HepG2 (cell line): ENCODE data around the gene MRPL38. TPM values are rescaled to one million over a fixed set of nuclear protein-coding genes. Genes with fewer than 3 reads are reported as not detected.

ENCODE experiments used
- PAF1 ChIP-seq: IDR thresholded peaks from 2 replicates; pipeline ENCODE4 v1.6.1; 2016; ENCODE audit warnings: missing genetic modification reagents, missing compliant biosample characterization
- SMARCE1 ChIP-seq: fragments of 450-650 bp; IDR thresholded peaks from 2 replicates; pipeline ENCODE4 v1.6.1; 2017; ENCODE audit warnings: borderline replicate concordance
- TCF7 ChIP-seq: sonication (generic); IDR thresholded peaks from 2 replicates; pipeline ENCODE4 v1.6.1; 2016; ENCODE audit warnings: antibody characterized with exemption, low read depth
- ZNF235 ChIP-seq: sonication (generic); formaldehyde crosslinking; IDR thresholded peaks from 2 replicates; pipeline ENCODE4 v1.8.1; 2023; ENCODE audit warnings: mild to moderate bottlenecking, missing genetic modification reagents, borderline replicate concordance
- ZNF720 ChIP-seq: sonication (generic); formaldehyde crosslinking; IDR thresholded peaks from 2 replicates; pipeline ENCODE4 v1.4.0; 2020; ENCODE audit warnings: missing genetic modification reagents
- ZNF772 ChIP-seq: sonication (generic); formaldehyde crosslinking; IDR thresholded peaks from 2 replicates; pipeline ENCODE4 v1.5.0; 2020; ENCODE audit warnings: mild to moderate bottlenecking, missing genetic modification reagents
- ZNF850 ChIP-seq: sonication (generic); formaldehyde crosslinking; conservative IDR thresholded peaks from 2 replicates; pipeline ENCODE4 v1.9.0; 2021; ENCODE audit warnings: mild to moderate bottlenecking, missing genetic modification reagents
- polyA plus RNA-seq, 8 experiments: library from polyadenylated mRNA; depleted of rRNA in 3 of 8; stranded (reverse) in 7 of 8; unstranded in 1 of 8; fragments of >200 nt; fragmentation: Illumina TruSeq in 4 of 8; extraction: Trizol in 4 of 8; gene quantifications; 2 replicates each; pipeline versions ENCODE4 v1.2.1 to v1.2.3, GENCODE V29; 2011 to 2016; ENCODE audit warnings: low read depth in 4 of 8, missing spikeins in 1 of 8, mixed read lengths in 1 of 8; ENCODE audit not compliant: insufficient read depth in 1 of 8
- total RNA-seq, 5 experiments: library from RNA; depleted of rRNA; stranded (reverse); fragments of >200 nt; fragmentation: Illumina TruSeq; extraction: Trizol; gene quantifications; 2 replicates each; pipeline ENCODE4 v1.2.3, GENCODE V29; 2016; ENCODE audit warnings: low read depth in 1 of 5
- TF ChIP-seq, protein P1 (sequence below), 2 experiments: fragments of 450-650 bp in 1 of 2; sonication (generic) in 1 of 2; formaldehyde crosslinking in 1 of 2; IDR thresholded peaks; 2 replicates each; pipeline versions ENCODE4 v1.6.1 to v1.8.0; 2016 to 2022; ENCODE audit warnings: antibody characterized with exemption in 1 of 2, mild to moderate bottlenecking in 1 of 2, missing genetic modification reagents in 1 of 2
- TF ChIP-seq, protein P2 (sequence below): sonication (generic); formaldehyde crosslinking; IDR thresholded peaks from 2 replicates; pipeline ENCODE4 v1.4.0; 2020; ENCODE audit warnings: missing genetic modification reagents
- TF ChIP-seq, protein P3 (sequence below): IDR thresholded peaks from 2 replicates; pipeline ENCODE4 v1.6.1; 2016
- TF ChIP-seq, protein P4 (sequence below): sonication (generic); formaldehyde crosslinking; IDR thresholded peaks from 2 replicates; pipeline ENCODE4 v1.4.0; 2020; ENCODE audit warnings: missing genetic modification reagents

MRPL38 gene
- total and polyA plus RNA-seq, 2 of the 13 experiments (the other 11 are each of a cell fraction or from before 2014, with no cell fraction given), result 83.7 to 125 TPM

DNA sequence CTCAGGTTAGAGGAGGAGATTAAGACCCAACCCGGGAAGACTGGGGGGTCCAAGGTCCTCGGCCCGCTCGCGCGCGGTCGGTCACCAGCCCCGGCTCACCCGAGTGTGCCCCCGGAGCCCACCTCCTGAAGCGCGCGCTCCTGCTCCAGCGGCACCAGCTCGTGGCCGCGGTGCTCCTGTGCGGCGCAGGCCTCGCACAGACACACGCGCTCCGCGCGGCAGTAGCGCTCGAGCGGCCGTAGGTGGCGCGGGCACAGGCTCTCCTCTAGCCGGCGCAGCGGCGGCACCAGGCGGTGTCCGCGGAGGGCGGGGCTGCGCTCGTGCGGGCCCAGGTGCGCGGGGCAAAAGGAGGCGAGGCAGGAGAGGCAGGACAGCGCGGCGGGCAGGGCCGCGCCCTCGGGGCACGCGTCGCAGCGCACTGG is 26.9 kb downstream of the MRPL38 start (continued):
- TF ChIP-seq, protein P1, sequence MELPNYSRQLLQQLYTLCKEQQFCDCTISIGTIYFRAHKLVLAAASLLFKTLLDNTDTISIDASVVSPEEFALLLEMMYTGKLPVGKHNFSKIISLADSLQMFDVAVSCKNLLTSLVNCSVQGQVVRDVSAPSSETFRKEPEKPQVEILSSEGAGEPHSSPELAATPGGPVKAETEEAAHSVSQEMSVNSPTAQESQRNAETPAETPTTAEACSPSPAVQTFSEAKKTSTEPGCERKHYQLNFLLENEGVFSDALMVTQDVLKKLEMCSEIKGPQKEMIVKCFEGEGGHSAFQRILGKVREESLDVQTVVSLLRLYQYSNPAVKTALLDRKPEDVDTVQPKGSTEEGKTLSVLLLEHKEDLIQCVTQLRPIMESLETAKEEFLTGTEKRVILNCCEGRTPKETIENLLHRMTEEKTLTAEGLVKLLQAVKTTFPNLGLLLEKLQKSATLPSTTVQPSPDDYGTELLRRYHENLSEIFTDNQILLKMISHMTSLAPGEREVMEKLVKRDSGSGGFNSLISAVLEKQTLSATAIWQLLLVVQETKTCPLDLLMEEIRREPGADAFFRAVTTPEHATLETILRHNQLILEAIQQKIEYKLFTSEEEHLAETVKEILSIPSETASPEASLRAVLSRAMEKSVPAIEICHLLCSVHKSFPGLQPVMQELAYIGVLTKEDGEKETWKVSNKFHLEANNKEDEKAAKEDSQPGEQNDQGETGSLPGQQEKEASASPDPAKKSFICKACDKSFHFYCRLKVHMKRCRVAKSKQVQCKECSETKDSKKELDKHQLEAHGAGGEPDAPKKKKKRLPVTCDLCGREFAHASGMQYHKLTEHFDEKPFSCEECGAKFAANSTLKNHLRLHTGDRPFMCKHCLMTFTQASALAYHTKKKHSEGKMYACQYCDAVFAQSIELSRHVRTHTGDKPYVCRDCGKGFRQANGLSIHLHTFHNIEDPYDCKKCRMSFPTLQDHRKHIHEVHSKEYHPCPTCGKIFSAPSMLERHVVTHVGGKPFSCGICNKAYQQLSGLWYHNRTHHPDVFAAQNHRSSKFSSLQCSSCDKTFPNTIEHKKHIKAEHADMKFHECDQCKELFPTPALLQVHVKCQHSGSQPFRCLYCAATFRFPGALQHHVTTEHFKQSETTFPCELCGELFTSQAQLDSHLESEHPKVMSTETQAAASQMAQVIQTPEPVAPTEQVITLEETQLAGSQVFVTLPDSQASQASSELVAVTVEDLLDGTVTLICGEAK (IDR thresholded peaks at IDR 0.05), result no peak
- TF ChIP-seq, protein P1 (CRISPR knock-in tag; IDR thresholded peaks at IDR 0.05), result no peak; the same call in 1 of the 2 replicates
- TF ChIP-seq ZNF720 (CRISPR knock-in tag) (no peak), ZNF772 (CRISPR knock-in tag) (no peak), ZNF850 (CRISPR knock-in tag) (no peak), PAF1 (0 out of 2 replicates have a peak, but pooled peaks have one; percentile 27), SMARCE1 (no peak), ZNF235 (CRISPR knock-in tag) (peak; percentile 69; the same call in 1 of the 2 replicates), TCF7 (no peak)
- TF ChIP-seq, protein P2, sequence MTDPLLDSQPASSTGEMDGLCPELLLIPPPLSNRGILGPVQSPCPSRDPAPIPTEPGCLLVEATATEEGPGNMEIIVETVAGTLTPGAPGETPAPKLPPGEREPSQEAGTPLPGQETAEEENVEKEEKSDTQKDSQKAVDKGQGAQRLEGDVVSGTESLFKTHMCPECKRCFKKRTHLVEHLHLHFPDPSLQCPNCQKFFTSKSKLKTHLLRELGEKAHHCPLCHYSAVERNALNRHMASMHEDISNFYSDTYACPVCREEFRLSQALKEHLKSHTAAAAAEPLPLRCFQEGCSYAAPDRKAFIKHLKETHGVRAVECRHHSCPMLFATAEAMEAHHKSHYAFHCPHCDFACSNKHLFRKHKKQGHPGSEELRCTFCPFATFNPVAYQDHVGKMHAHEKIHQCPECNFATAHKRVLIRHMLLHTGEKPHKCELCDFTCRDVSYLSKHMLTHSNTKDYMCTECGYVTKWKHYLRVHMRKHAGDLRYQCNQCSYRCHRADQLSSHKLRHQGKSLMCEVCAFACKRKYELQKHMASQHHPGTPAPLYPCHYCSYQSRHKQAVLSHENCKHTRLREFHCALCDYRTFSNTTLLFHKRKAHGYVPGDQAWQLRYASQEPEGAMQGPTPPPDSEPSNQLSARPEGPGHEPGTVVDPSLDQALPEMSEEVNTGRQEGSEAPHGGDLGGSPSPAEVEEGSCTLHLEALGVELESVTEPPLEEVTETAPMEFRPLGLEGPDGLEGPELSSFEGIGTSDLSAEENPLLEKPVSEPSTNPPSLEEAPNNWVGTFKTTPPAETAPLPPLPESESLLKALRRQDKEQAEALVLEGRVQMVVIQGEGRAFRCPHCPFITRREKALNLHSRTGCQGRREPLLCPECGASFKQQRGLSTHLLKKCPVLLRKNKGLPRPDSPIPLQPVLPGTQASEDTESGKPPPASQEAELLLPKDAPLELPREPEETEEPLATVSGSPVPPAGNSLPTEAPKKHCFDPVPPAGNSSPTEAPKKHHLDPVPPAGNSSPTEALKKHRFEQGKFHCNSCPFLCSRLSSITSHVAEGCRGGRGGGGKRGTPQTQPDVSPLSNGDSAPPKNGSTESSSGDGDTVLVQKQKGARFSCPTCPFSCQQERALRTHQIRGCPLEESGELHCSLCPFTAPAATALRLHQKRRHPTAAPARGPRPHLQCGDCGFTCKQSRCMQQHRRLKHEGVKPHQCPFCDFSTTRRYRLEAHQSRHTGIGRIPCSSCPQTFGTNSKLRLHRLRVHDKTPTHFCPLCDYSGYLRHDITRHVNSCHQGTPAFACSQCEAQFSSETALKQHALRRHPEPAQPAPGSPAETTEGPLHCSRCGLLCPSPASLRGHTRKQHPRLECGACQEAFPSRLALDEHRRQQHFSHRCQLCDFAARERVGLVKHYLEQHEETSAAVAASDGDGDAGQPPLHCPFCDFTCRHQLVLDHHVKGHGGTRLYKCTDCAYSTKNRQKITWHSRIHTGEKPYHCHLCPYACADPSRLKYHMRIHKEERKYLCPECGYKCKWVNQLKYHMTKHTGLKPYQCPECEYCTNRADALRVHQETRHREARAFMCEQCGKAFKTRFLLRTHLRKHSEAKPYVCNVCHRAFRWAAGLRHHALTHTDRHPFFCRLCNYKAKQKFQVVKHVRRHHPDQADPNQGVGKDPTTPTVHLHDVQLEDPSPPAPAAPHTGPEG (CRISPR knock-in tag), result peak; percentile 52; the same call in 1 of the 2 replicates
- TF ChIP-seq, protein P3, sequence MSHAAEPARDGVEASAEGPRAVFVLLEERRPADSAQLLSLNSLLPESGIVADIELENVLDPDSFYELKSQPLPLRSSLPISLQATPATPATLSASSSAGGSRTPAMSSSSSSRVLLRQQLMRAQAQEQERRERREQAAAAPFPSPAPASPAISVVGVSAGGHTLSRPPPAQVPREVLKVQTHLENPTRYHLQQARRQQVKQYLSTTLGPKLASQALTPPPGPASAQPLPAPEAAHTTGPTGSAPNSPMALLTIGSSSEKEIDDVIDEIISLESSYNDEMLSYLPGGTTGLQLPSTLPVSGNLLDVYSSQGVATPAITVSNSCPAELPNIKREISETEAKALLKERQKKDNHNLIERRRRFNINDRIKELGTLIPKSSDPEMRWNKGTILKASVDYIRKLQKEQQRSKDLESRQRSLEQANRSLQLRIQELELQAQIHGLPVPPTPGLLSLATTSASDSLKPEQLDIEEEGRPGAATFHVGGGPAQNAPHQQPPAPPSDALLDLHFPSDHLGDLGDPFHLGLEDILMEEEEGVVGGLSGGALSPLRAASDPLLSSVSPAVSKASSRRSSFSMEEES (CRISPR knock-in tag), result no peak
- TF ChIP-seq, protein P4, sequence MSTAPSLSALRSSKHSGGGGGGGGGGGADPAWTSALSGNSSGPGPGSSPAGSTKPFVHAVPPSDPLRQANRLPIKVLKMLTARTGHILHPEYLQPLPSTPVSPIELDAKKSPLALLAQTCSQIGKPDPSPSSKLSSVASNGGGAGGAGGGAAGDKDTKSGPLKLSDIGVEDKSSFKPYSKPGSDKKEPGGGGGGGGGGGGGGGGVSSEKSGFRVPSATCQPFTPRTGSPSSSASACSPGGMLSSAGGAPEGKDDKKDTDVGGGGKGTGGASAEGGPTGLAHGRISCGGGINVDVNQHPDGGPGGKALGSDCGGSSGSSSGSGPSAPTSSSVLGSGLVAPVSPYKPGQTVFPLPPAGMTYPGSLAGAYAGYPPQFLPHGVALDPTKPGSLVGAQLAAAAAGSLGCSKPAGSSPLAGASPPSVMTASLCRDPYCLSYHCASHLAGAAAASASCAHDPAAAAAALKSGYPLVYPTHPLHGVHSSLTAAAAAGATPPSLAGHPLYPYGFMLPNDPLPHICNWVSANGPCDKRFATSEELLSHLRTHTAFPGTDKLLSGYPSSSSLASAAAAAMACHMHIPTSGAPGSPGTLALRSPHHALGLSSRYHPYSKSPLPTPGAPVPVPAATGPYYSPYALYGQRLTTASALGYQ, result no peak; the same call in 1 of the 2 replicates
